ENCODE results near the gene VPS4A.

VPS4A gene

DNA sequence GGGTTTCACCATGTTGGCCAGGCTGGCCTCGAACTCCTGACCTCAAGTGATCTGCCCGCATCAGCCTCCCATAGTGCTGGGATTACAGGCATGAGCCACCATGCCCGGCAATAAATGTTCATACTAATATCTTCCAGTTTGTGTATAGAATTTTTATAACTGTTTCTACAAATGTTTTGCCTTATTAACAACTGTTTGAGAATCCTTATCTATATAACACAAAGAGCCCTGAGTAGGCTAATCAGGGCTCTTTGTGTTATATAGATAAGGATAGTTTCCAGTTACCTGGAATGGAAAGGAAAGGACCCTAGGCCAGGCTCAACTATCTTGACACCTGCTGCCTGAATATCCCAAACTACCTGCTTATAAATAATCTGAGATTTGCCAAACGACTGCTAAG is 57.7 kb downstream of the VPS4A start:
- DNase-seq: no peak

DNA sequence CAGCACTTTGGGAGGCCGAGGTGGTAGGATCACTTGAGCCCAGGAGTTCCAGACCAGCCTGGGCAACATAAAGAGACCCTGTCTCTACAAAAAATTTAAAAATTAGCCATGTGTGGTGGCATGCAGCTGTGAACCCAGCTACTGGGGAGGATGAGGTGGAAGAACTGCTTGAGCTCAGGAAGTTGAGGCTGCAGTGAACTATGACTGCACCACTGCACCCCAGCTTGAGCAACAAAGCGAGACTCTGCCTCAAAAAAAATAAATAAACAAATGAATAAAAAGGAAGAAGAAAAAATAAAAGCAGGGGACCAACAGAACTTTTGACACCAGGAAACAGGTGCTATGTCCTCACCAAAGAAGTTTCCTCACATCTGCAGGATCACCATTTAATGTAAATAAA is 60.4 kb downstream of the VPS4A start:
- no peak for DNase-seq

- DNase-seq: no peak
Measured at GRCh38 chr16:69373019-69373418, 61.9 kb downstream of the VPS4A start.
